ENCODE results near the gene MT1G. TPM values are rescaled to one million over a fixed set of nuclear protein-coding genes. Genes with fewer than 3 reads are reported as not detected.

The MT1G gene
- total RNA-seq, 1 experiment from 2014 or later: 2.2 TPM

- Histone ChIP-seq H3K4me3 (ENCODE audit: low read depth in 2 of 2, low read length in 2 of 2) (no peak overlapping the region), H3K27ac (ENCODE audit: low read length) (no peak overlapping the region), H3K4me1 (ENCODE audit: control insufficient read depth, insufficient read depth, low read length) (no peaks in the 10 kb centered on the region), H3K27me3 (ENCODE audit: control insufficient read depth, insufficient read depth, low read length) (no peaks in the 10 kb centered on the region), H3K36me3 (ENCODE audit: control insufficient read depth, insufficient read depth, low read length) (no peaks in the 10 kb centered on the region), H3K9me3 (ENCODE audit: control insufficient read depth, insufficient read depth, low read depth, low read length) (peaks cover 3% of the 10 kb centered on the region; the same call in 1 of the 2 replicates)
- BruUV-seq (replicated peaks): no TSS peak
- ChIA-PET CTCF (no interaction called here), POLR2A (no interaction called here)
- DNase-seq (ENCODE audit: low read depth, low spot score) (no peak), ATAC-seq (no peak)
- in situ Hi-C loops (cut with HindIII; ENCODE audit: low pct_unique_long_range_greater_than_20kb, low sequenced_read_pairs) (no loop called here), intact Hi-C loops (cut with micrococcal nuclease; ENCODE audit: unreplicated experiment) (no loop called here)
- TF ChIP-seq, protein P1, sequence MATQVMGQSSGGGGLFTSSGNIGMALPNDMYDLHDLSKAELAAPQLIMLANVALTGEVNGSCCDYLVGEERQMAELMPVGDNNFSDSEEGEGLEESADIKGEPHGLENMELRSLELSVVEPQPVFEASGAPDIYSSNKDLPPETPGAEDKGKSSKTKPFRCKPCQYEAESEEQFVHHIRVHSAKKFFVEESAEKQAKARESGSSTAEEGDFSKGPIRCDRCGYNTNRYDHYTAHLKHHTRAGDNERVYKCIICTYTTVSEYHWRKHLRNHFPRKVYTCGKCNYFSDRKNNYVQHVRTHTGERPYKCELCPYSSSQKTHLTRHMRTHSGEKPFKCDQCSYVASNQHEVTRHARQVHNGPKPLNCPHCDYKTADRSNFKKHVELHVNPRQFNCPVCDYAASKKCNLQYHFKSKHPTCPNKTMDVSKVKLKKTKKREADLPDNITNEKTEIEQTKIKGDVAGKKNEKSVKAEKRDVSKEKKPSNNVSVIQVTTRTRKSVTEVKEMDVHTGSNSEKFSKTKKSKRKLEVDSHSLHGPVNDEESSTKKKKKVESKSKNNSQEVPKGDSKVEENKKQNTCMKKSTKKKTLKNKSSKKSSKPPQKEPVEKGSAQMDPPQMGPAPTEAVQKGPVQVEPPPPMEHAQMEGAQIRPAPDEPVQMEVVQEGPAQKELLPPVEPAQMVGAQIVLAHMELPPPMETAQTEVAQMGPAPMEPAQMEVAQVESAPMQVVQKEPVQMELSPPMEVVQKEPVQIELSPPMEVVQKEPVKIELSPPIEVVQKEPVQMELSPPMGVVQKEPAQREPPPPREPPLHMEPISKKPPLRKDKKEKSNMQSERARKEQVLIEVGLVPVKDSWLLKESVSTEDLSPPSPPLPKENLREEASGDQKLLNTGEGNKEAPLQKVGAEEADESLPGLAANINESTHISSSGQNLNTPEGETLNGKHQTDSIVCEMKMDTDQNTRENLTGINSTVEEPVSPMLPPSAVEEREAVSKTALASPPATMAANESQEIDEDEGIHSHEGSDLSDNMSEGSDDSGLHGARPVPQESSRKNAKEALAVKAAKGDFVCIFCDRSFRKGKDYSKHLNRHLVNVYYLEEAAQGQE (IDR thresholded peaks at IDR 0.05; ENCODE audit: insufficient read depth in 1 of 2, low read depth in 2 of 2, low read length in 1 of 2): no peak
- TF ChIP-seq POLR2AphosphoS5 (IDR thresholded peaks at IDR 0.05; ENCODE audit: low read depth, low read length) (no peak), TCF7L2 (IDR thresholded peaks at IDR 0.05; ENCODE audit: low read depth, low read length) (no peak), SIN3A (IDR thresholded peaks at IDR 0.05; ENCODE audit: borderline replicate concordance, insufficient read depth, low read depth, low read length) (no peak)
- TF ChIP-seq, protein P2, sequence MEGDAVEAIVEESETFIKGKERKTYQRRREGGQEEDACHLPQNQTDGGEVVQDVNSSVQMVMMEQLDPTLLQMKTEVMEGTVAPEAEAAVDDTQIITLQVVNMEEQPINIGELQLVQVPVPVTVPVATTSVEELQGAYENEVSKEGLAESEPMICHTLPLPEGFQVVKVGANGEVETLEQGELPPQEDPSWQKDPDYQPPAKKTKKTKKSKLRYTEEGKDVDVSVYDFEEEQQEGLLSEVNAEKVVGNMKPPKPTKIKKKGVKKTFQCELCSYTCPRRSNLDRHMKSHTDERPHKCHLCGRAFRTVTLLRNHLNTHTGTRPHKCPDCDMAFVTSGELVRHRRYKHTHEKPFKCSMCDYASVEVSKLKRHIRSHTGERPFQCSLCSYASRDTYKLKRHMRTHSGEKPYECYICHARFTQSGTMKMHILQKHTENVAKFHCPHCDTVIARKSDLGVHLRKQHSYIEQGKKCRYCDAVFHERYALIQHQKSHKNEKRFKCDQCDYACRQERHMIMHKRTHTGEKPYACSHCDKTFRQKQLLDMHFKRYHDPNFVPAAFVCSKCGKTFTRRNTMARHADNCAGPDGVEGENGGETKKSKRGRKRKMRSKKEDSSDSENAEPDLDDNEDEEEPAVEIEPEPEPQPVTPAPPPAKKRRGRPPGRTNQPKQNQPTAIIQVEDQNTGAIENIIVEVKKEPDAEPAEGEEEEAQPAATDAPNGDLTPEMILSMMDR (IDR thresholded peaks at IDR 0.05): no peak
Measured at GRCh38 chr16:56697456-56698155, 29.7 kb upstream of the MT1G start.

DNA sequence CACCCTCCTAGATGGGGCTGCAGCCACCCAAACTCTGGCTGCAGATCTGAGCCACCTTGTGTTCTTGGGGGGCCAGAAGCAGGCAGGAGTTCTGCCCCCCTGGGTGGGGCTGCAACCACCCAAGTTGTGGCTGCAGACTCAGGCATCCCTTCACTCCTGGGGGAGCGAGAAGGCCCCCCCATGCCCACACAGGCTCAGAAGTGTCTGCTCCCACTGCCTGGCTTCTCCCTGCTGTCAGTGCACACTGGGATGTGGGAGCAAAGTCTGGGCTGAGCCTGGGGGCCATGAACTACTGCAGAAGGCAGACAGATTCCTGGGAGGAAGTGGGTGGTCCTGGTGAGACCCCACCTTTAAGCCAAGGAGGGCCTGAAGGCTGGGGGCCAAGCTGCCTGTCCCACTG lies 27.4 kb upstream of the MT1G start:
- TF ChIP-seq TCF7L2 (IDR thresholded peaks at IDR 0.05; ENCODE audit: low read depth, low read length) (no peak), POLR2AphosphoS5 (IDR thresholded peaks at IDR 0.05; ENCODE audit: low read depth, low read length) (no peak), SIN3A (IDR thresholded peaks at IDR 0.05; ENCODE audit: borderline replicate concordance, insufficient read depth, low read depth, low read length) (no peak)
- TF ChIP-seq, protein P1 (IDR thresholded peaks at IDR 0.05; ENCODE audit: insufficient read depth in 1 of 2, low read depth in 2 of 2, low read length in 1 of 2): no peak
- TF ChIP-seq, protein P2 (IDR thresholded peaks at IDR 0.05): no peak
- CTCF ChIA-PET: no interaction called here
- POLR2A ChIA-PET: no interaction called here
- no TSS peak for BruUV-seq (replicated peaks)
- intact Hi-C loops (cut with micrococcal nuclease; ENCODE audit: unreplicated experiment): no loop called here
- peaks cover 3% of the 10 kb centered on the region; the same call in 1 of the 2 replicates for H3K9me3 ChIP-seq (ENCODE audit: control insufficient read depth, insufficient read depth, low read depth, low read length)
- H3K4me3 ChIP-seq (ENCODE audit: low read depth in 2 of 2, low read length in 2 of 2): no peak overlapping the region
- no peak overlapping the region for H3K27ac ChIP-seq (ENCODE audit: low read length)
- ATAC-seq: no peak
- in situ Hi-C loops (cut with HindIII; ENCODE audit: low pct_unique_long_range_greater_than_20kb, low sequenced_read_pairs): no loop called here
- no peaks in the 10 kb centered on the region for H3K27me3 ChIP-seq (ENCODE audit: control insufficient read depth, insufficient read depth, low read length)
- H3K36me3 ChIP-seq (ENCODE audit: control insufficient read depth, insufficient read depth, low read length): no peaks in the 10 kb centered on the region
- DNase-seq (ENCODE audit: low read depth, low spot score): no peak
- no peaks in the 10 kb centered on the region for H3K4me1 ChIP-seq (ENCODE audit: control insufficient read depth, insufficient read depth, low read length)

All from Panc1 (cell line).